GM12874 (cell line): ENCODE results near the gene UBR3.

Source experiments
- CTCF ChIP-seq: IDR thresholded peaks from 2 replicates; pipeline ENCODE4 v1.5.1; 2011; ENCODE audit warnings: low read depth, mild to moderate bottlenecking, control low read depth, low read length, moderate library complexity; ENCODE audit not compliant: insufficient read depth

The UBR3 gene

GRCh38 chr2:169859423-169859822, 32.2 kb downstream of the UBR3 start:
- TF ChIP-seq CTCF = no peak

DNA sequence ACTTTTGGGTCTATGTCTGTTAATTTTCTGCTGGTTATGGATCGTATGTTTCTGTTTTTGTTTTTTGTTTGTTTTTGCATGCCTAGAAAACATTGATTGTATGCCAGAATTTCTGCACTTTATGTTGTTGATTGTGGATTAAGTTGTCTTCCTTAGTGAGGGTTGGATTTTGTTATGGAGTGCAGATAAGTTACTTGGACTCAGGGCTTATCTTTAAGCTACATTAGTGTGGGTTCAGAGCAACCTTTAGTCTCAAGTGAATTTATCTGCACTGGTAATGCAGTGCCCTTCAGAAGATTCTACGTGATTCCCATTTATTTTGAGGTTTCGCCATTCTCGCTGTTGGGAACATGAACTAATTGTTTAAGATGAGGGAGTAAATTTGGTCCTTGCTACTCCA, 32.9 kb downstream of the UBR3 start:
- no peak for TF ChIP-seq CTCF

GRCh38 chr2:169862816-169863215, 35.6 kb downstream of the UBR3 start:
- no peak for TF ChIP-seq CTCF

DNA sequence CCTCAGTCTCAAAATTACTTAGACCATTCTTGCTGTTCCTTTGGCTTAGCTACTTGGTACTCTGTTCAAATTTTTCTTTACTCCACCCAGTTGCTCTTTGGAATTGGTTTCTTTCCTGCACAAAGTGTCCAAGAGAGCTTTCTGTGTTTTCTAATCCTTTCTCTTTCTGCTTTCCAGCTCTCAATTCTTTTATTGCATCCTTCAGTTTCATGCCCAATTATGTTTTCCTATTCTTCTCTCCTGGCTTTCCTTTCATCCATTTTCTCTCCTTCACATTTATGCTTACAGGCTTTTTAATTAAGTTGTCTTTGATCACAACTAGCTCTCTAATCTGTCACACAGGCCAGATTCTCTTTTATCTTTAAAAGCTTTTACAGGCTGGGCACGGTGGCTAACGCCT, 38.2 kb downstream of the UBR3 start:
- TF ChIP-seq CTCF = no peak

- TF ChIP-seq CTCF = no peak
Measured at GRCh38 chr2:169867579-169867978, 40.3 kb downstream of the UBR3 start.

GRCh38 chr2:169868951-169869350, 41.7 kb downstream of the UBR3 start:
- TF ChIP-seq CTCF = no peak

DNA sequence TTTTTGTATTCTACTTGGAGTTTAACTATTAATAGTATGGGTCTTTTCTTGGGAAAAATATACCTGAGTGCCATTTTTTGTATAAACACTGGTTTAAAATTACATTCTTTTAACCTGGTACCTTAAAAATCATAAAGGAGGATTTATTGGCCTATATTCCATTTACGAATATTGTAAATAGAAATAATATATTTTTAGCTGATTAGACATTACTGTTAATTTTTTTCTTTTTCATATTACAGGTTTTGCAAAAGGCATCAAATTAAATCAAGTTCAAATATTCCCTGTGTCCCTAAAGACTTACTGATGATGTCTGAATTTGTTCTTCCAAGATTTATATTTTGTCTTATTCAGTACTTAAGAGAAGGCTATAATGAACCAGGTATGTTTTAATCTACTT, 44.7 kb downstream of the UBR3 start:
- no peak for TF ChIP-seq CTCF

GRCh38 chr2:169877398-169877797, 50.1 kb downstream of the UBR3 start:
- no peak for TF ChIP-seq CTCF
